ENCODE measurements around the gene ZXDC. TPM values are rescaled to one million over a fixed set of nuclear protein-coding genes. Genes with fewer than 3 reads are reported as not detected.

Gene ZXDC
- total RNA-seq, 1 experiment from 2014 or later = 33.3 TPM

DNA sequence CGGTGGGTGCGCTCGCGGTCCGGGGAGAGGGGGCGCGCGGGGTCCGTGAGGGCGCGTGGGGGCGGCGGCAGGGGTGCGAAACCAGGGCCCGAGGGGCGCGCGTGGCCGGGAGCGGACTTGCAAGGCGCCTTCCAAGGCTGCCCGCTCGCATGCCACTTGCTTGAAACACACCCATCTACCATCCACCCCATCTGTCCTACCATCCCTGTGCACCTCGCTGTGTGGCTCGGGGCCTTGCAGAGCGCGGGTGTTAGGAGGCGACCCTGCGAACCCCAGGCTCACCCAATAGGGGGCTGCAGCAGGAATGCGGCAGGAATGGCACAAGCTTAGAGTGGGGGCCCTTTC is 80.7 kb downstream of the ZXDC start:
- TF ChIP-seq SIN3A (IDR thresholded peaks at IDR 0.05; ENCODE audit: borderline replicate concordance, insufficient read depth, low read depth, low read length) = no peak
- no peak for TF ChIP-seq TCF7L2 (IDR thresholded peaks at IDR 0.05; ENCODE audit: low read depth, low read length)
- BruUV-seq (replicated peaks) = no TSS peak
- no peaks in the 10 kb centered on the region for H3K9me3 ChIP-seq (ENCODE audit: control insufficient read depth, insufficient read depth, low read depth, low read length)
- ChIA-PET CTCF (interaction anchor here (0.6 kb wide), 1 partner anchor 1151 kb away, joined by 3 read pairs; no protein-coding TSS in a partner anchor), POLR2A (no interaction called here)
- H3K27ac ChIP-seq (ENCODE audit: low read length) = no peak overlapping the region
- no peaks in the 10 kb centered on the region for H3K36me3 ChIP-seq (ENCODE audit: control insufficient read depth, insufficient read depth, low read length)
- H3K27me3 ChIP-seq (ENCODE audit: control insufficient read depth, insufficient read depth, low read length) = peaks cover 8% of the 10 kb centered on the region
- no peaks in the 10 kb centered on the region for H3K4me1 ChIP-seq (ENCODE audit: control insufficient read depth, insufficient read depth, low read length)
- no peak for ATAC-seq
- no peak for DNase-seq (ENCODE audit: low read depth, low spot score)
- intact Hi-C loops (cut with micrococcal nuclease; ENCODE audit: unreplicated experiment) (no loop called here), in situ Hi-C loops (cut with HindIII; ENCODE audit: low pct_unique_long_range_greater_than_20kb, low sequenced_read_pairs) (no loop called here)
- no peak overlapping the region for H3K4me3 ChIP-seq (ENCODE audit: low read depth in 2 of 2, low read length in 2 of 2)

DNA sequence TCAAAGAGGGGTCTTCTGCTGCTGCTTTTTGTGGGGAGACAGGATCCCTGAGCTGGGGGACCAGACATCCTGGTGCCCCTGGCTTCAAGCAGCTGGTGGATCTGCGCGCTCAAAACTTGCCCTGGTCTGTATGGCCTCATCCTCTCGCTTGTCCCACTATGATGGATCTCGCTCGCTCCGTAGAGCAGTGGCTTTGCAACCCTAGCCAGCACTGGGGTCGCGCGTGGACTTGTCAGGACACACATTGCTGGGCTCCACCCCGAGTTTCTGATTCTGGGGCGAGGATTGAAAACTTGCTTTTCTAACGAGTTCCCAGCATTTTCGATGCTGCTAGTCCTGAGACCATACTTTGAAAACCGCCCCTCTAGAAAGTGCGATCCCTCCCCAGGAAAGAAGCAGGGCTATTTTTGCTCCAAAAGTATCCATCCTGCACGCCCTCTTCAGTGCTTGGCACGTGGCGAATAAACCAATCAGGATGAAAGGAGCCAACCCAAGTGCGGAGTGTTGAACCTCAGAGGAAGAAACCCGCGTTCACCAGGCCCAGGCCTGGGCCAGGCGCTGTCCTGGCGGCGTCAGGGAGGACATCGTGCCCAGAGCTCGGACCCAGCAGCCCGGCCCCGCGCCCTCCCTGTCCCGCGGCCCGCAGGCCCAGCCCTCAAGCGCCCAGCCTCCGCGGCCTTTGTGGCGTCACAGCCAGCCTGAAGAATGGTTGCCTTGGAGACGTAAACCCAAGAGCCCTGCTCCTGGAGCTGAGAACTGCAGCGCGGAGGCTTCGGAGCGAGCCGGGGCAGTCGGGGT is 81.3 kb downstream of the ZXDC start, which contains the start of gene CFAP100:
CFAP100 (plus strand) TSS at position 731 of the 798 bp plus-strand sequence. CDS start 1,092 bp downstream, outside the sequence.
- no peak within 1 kb of the TSS for H3K27ac ChIP-seq (ENCODE audit: low read length)
- no peaks in the 10 kb centered on the region for H3K36me3 ChIP-seq (ENCODE audit: control insufficient read depth, insufficient read depth, low read length)
- ChIA-PET CTCF (no interaction called here), POLR2A (interaction anchor here (0.6 kb wide), 1 partner anchor 40 kb away, joined by 4 read pairs; no protein-coding TSS in a partner anchor)
- H3K4me3 ChIP-seq (ENCODE audit: low read depth in 2 of 2, low read length in 2 of 2) = no peak within 1 kb of the TSS
- no peak for TF ChIP-seq POLR2AphosphoS5 (IDR thresholded peaks at IDR 0.05; ENCODE audit: low read depth, low read length)
- TF ChIP-seq SIN3A (IDR thresholded peaks at IDR 0.05; ENCODE audit: borderline replicate concordance, insufficient read depth, low read depth, low read length) = no peak
- no peak for TF ChIP-seq TCF7L2 (IDR thresholded peaks at IDR 0.05; ENCODE audit: low read depth, low read length)
- TF ChIP-seq, protein P1, sequence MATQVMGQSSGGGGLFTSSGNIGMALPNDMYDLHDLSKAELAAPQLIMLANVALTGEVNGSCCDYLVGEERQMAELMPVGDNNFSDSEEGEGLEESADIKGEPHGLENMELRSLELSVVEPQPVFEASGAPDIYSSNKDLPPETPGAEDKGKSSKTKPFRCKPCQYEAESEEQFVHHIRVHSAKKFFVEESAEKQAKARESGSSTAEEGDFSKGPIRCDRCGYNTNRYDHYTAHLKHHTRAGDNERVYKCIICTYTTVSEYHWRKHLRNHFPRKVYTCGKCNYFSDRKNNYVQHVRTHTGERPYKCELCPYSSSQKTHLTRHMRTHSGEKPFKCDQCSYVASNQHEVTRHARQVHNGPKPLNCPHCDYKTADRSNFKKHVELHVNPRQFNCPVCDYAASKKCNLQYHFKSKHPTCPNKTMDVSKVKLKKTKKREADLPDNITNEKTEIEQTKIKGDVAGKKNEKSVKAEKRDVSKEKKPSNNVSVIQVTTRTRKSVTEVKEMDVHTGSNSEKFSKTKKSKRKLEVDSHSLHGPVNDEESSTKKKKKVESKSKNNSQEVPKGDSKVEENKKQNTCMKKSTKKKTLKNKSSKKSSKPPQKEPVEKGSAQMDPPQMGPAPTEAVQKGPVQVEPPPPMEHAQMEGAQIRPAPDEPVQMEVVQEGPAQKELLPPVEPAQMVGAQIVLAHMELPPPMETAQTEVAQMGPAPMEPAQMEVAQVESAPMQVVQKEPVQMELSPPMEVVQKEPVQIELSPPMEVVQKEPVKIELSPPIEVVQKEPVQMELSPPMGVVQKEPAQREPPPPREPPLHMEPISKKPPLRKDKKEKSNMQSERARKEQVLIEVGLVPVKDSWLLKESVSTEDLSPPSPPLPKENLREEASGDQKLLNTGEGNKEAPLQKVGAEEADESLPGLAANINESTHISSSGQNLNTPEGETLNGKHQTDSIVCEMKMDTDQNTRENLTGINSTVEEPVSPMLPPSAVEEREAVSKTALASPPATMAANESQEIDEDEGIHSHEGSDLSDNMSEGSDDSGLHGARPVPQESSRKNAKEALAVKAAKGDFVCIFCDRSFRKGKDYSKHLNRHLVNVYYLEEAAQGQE (IDR thresholded peaks at IDR 0.05; ENCODE audit: insufficient read depth in 1 of 2, low read depth in 2 of 2, low read length in 1 of 2) = no peak
- TF ChIP-seq, protein P2, sequence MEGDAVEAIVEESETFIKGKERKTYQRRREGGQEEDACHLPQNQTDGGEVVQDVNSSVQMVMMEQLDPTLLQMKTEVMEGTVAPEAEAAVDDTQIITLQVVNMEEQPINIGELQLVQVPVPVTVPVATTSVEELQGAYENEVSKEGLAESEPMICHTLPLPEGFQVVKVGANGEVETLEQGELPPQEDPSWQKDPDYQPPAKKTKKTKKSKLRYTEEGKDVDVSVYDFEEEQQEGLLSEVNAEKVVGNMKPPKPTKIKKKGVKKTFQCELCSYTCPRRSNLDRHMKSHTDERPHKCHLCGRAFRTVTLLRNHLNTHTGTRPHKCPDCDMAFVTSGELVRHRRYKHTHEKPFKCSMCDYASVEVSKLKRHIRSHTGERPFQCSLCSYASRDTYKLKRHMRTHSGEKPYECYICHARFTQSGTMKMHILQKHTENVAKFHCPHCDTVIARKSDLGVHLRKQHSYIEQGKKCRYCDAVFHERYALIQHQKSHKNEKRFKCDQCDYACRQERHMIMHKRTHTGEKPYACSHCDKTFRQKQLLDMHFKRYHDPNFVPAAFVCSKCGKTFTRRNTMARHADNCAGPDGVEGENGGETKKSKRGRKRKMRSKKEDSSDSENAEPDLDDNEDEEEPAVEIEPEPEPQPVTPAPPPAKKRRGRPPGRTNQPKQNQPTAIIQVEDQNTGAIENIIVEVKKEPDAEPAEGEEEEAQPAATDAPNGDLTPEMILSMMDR (IDR thresholded peaks at IDR 0.05) = no peak
- H3K4me1 ChIP-seq (ENCODE audit: control insufficient read depth, insufficient read depth, low read length) = no peaks in the 10 kb centered on the region
- intact Hi-C loops (cut with micrococcal nuclease; ENCODE audit: unreplicated experiment) (no loop called here), in situ Hi-C loops (cut with HindIII; ENCODE audit: low pct_unique_long_range_greater_than_20kb, low sequenced_read_pairs) (no loop called here)
- H3K27me3 ChIP-seq (ENCODE audit: control insufficient read depth, insufficient read depth, low read length) = peaks cover 8% of the 10 kb centered on the region
- H3K9me3 ChIP-seq (ENCODE audit: control insufficient read depth, insufficient read depth, low read depth, low read length) = no peaks in the 10 kb centered on the region
- ATAC-seq (no peak), DNase-seq (ENCODE audit: low read depth, low spot score) (no peak)
- no TSS peak for BruUV-seq (replicated peaks)

DNA sequence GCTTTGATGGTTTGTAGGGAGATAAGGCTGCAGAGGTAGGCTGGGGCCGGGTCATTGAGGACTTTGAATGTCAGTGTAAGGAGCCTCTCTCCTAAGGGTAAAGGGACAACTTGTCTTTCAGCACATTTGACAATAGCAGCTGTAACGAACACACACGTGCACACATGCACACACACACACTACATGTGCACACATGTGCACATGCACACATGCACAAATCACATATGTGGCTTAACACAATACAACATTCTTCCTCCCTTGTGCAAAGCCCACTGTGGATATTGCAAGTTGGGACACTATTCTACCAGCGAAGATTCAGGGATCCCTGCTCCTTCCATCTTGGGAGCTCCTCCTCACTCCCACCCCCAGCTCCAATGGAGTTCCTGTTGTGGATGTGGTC is 82.1 kb downstream of the ZXDC start:
- DNase-seq (ENCODE audit: low read depth, low spot score) = no peak
- no peak overlapping the region for H3K4me3 ChIP-seq (ENCODE audit: low read depth in 2 of 2, low read length in 2 of 2)
- CTCF ChIA-PET = no interaction called here
- peaks cover 8% of the 10 kb centered on the region for H3K27me3 ChIP-seq (ENCODE audit: control insufficient read depth, insufficient read depth, low read length)
- intact Hi-C loops (cut with micrococcal nuclease; ENCODE audit: unreplicated experiment) = no loop called here
- H3K4me1 ChIP-seq (ENCODE audit: control insufficient read depth, insufficient read depth, low read length) = no peaks in the 10 kb centered on the region
- no peak for ATAC-seq
- H3K27ac ChIP-seq (ENCODE audit: low read length) = no peak overlapping the region
- POLR2A ChIA-PET = interaction anchor here (0.6 kb wide), 1 partner anchor 39 kb away, joined by 4 read pairs; no protein-coding TSS in a partner anchor
- H3K36me3 ChIP-seq (ENCODE audit: control insufficient read depth, insufficient read depth, low read length) = no peaks in the 10 kb centered on the region
- TF ChIP-seq SIN3A (IDR thresholded peaks at IDR 0.05; ENCODE audit: borderline replicate concordance, insufficient read depth, low read depth, low read length) = no peak
- TF ChIP-seq POLR2AphosphoS5 (IDR thresholded peaks at IDR 0.05; ENCODE audit: low read depth, low read length) = no peak
- TF ChIP-seq, protein P1 (IDR thresholded peaks at IDR 0.05; ENCODE audit: insufficient read depth in 1 of 2, low read depth in 2 of 2, low read length in 1 of 2) = no peak
- TF ChIP-seq, protein P2 (IDR thresholded peaks at IDR 0.05) = no peak
- TF ChIP-seq TCF7L2 (IDR thresholded peaks at IDR 0.05; ENCODE audit: low read depth, low read length) = no peak
- no TSS peak for BruUV-seq (replicated peaks)
- H3K9me3 ChIP-seq (ENCODE audit: control insufficient read depth, insufficient read depth, low read depth, low read length) = no peaks in the 10 kb centered on the region
- in situ Hi-C loops (cut with HindIII; ENCODE audit: low pct_unique_long_range_greater_than_20kb, low sequenced_read_pairs) = no loop called here

Data from Panc1 (cell line).